ENCODE measurements around the gene GARNL3.

The GARNL3 gene

DNA sequence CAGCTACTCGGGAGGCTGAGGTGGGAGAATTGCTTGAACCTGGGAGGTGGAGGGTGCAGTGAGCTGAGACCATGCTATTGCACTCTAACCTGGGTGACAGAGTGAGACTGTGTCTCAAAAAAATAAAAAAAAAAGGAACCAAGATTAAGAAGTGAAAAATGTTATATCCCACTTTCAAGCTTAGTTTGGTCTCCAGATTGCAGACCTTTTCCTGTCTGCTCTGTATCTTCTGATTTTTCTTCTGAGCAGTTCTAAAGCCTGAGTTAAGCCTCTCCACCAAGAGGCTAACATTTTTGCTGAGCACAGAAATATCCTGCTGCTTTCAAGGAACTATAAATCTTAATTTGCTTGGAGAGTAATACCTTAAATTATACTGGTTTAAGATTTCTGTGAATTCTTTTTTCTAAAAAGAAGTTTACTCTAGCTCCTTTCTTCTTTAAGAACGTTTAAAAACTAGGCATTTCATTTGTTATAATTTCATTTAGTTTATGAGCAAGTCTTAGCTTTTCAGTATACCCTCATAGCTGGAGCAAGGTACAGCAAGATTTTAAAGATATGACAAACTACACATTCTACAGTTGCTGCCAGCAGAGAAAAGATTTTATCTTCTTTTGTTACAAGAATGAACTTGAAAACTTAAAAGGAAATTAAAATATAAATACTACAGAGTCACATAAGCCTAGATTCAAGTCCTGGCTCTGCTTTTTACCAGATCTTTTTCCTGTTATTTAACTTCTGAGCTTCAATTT, 55.0 kb downstream of the GARNL3 start:
- DNase-seq: no peak
- Histone ChIP-seq H2BK5ac (ENCODE audit: low read length) (no peak overlapping the region), H3K56ac (ENCODE audit: low read length) (no peak overlapping the region), H3K18ac (ENCODE audit: low read length) (no peak overlapping the region), H3K27ac (ENCODE audit: low read depth, low read length) (no peak overlapping the region), H2BK120ac (ENCODE audit: low read depth, low read length) (no peak overlapping the region), H4K8ac (ENCODE audit: low read depth, low read length) (no peak overlapping the region), H3K4me3 (ENCODE audit: low read length) (no peak overlapping the region), H3K4me2 (ENCODE audit: low read length) (no peak overlapping the region), H2BK15ac (replicated peaks; ENCODE audit: low read depth) (no peak overlapping the region), H3K36me3 (ENCODE audit: control insufficient read depth, insufficient read depth, low read length) (no peaks in the 10 kb centered on the region), H3K79me2 (ENCODE audit: control insufficient read depth, insufficient read depth, low read length) (no peaks in the 10 kb centered on the region), H2AK5ac (ENCODE audit: low read length) (no peak overlapping the region), H3K23ac (ENCODE audit: low read length) (no peak overlapping the region), H3K4me1 (ENCODE audit: control insufficient read depth, low read depth, low read length) (no peaks in the 10 kb centered on the region), H3K27me3 (ENCODE audit: insufficient read depth, low read length, poor library complexity) (no peaks in the 10 kb centered on the region), H3K4ac (ENCODE audit: low read depth, low read length) (no peak overlapping the region), H3K79me1 (ENCODE audit: low read length) (no peaks in the 10 kb centered on the region), H3K9ac (ENCODE audit: low read length) (no peak overlapping the region), H4K5ac (ENCODE audit: low read length) (no peak overlapping the region)
- WGBS (ENCODE audit: extremely low coverage, insufficient coverage, low lambda C conversion rate): no CpG with 5 or more reads among the region's 2 CpGs

DNA sequence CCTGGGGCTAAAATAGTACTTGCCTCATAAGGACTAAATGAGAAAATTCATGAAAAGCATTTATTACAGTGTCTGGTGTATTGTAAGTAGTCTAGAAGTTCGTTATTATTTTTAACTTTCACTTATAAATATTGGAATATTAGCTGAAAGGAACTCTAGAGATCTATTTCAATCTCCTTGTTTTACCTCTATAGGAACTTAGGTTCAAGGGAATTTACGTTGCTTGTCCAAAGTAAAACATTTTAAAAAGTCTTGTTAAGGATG, 55.5 kb downstream of the GARNL3 start:
- Histone ChIP-seq H3K79me2 (ENCODE audit: control insufficient read depth, insufficient read depth, low read length) (no peaks in the 10 kb centered on the region), H3K18ac (ENCODE audit: low read length) (no peak overlapping the region), H2AK5ac (ENCODE audit: low read length) (no peak overlapping the region), H3K4me3 (ENCODE audit: low read length) (no peak overlapping the region), H3K27ac (ENCODE audit: low read depth, low read length) (no peak overlapping the region), H2BK5ac (ENCODE audit: low read length) (no peak overlapping the region), H3K23ac (ENCODE audit: low read length) (no peak overlapping the region), H4K5ac (ENCODE audit: low read length) (no peak overlapping the region), H3K27me3 (ENCODE audit: insufficient read depth, low read length, poor library complexity) (no peaks in the 10 kb centered on the region), H3K4me2 (ENCODE audit: low read length) (no peak overlapping the region), H3K4ac (ENCODE audit: low read depth, low read length) (no peak overlapping the region), H4K8ac (ENCODE audit: low read depth, low read length) (no peak overlapping the region), H3K56ac (ENCODE audit: low read length) (no peak overlapping the region), H3K9ac (ENCODE audit: low read length) (no peak overlapping the region), H2BK120ac (ENCODE audit: low read depth, low read length) (no peak overlapping the region), H3K36me3 (ENCODE audit: control insufficient read depth, insufficient read depth, low read length) (no peaks in the 10 kb centered on the region), H2BK15ac (replicated peaks; ENCODE audit: low read depth) (no peak overlapping the region), H3K79me1 (ENCODE audit: low read length) (no peaks in the 10 kb centered on the region), H3K4me1 (ENCODE audit: control insufficient read depth, low read depth, low read length) (no peaks in the 10 kb centered on the region)
- WGBS (ENCODE audit: extremely low coverage, insufficient coverage, low lambda C conversion rate): no CpG with 5 or more reads among the region's 2 CpGs
- no peak for DNase-seq

DNA sequence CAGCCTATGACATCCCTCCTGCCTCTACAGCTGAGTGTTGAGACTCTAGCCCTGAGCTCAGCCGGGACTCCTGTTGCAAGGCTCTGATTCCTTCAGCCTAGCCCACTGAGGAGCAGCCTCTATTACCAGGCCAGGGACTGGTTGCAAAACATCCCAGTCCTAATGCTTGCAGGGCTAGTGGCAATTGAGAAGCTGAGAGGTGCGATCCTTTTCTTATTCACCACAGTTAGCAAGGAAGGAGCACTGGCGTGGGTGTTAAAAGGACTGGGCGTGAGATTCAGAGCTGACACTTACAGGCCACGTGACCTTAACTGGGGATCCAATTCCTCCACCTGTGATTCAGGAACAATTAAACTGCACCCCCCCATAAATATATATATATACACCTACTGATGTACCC, 58.8 kb downstream of the GARNL3 start:
- H3K27ac ChIP-seq (ENCODE audit: low read depth, low read length): no peak overlapping the region
- H3K4me2 ChIP-seq (ENCODE audit: low read length): no peak overlapping the region
- no CpG with 5 or more reads among the region's 5 CpGs for WGBS (ENCODE audit: extremely low coverage, insufficient coverage, low lambda C conversion rate)
- no peak overlapping the region for H2AK5ac ChIP-seq (ENCODE audit: low read length)
- no peaks in the 10 kb centered on the region for H3K79me1 ChIP-seq (ENCODE audit: low read length)
- H3K4ac ChIP-seq (ENCODE audit: low read depth, low read length): no peak overlapping the region
- no peak overlapping the region for H3K23ac ChIP-seq (ENCODE audit: low read length)
- DNase-seq: no peak
- H3K4me3 ChIP-seq (ENCODE audit: low read length): no peak overlapping the region
- H3K36me3 ChIP-seq (ENCODE audit: control insufficient read depth, insufficient read depth, low read length): no peaks in the 10 kb centered on the region
- no peak overlapping the region for H3K18ac ChIP-seq (ENCODE audit: low read length)
- H3K4me1 ChIP-seq (ENCODE audit: control insufficient read depth, low read depth, low read length): no peaks in the 10 kb centered on the region
- H2BK120ac ChIP-seq (ENCODE audit: low read depth, low read length): no peak overlapping the region
- H3K56ac ChIP-seq (ENCODE audit: low read length): no peak overlapping the region
- H3K9ac ChIP-seq (ENCODE audit: low read length): no peak overlapping the region
- H4K8ac ChIP-seq (ENCODE audit: low read depth, low read length): no peak overlapping the region
- no peak overlapping the region for H4K5ac ChIP-seq (ENCODE audit: low read length)
- H3K27me3 ChIP-seq (ENCODE audit: insufficient read depth, low read length, poor library complexity): no peaks in the 10 kb centered on the region
- no peak overlapping the region for H2BK5ac ChIP-seq (ENCODE audit: low read length)
- no peak overlapping the region for H2BK15ac ChIP-seq (replicated peaks; ENCODE audit: low read depth)
- no peaks in the 10 kb centered on the region for H3K79me2 ChIP-seq (ENCODE audit: control insufficient read depth, insufficient read depth, low read length)

DNA sequence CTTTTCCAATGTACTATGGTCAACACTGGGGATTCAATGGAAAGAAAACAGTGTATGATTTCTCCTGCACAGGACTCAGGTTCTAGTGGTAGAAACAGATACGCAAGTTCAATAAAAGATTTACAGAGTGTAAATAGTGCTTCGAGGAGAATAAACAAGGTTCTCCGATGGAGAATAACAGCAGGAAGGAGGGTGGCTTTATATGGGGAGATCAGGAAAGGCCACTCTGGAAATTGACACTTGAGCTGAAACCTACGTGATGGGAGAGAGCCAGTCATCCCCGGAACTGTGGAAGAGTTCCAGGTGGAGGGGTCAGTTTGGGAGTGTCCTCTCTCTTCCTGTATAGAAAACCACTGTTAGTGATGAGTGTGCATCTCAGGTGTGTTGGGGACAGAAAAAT, 65.9 kb downstream of the GARNL3 start:
- Histone ChIP-seq H3K79me2 (ENCODE audit: control insufficient read depth, insufficient read depth, low read length) (no peaks in the 10 kb centered on the region), H2AK5ac (ENCODE audit: low read length) (no peak overlapping the region), H4K5ac (ENCODE audit: low read length) (no peak overlapping the region), H3K36me3 (ENCODE audit: control insufficient read depth, insufficient read depth, low read length) (no peaks in the 10 kb centered on the region), H3K4me3 (ENCODE audit: low read length) (no peak overlapping the region), H3K23ac (ENCODE audit: low read length) (no peak overlapping the region), H3K9ac (ENCODE audit: low read length) (no peak overlapping the region), H2BK15ac (replicated peaks; ENCODE audit: low read depth) (no peak overlapping the region), H3K27me3 (ENCODE audit: insufficient read depth, low read length, poor library complexity) (no peaks in the 10 kb centered on the region), H3K27ac (ENCODE audit: low read depth, low read length) (no peak overlapping the region), H2BK120ac (ENCODE audit: low read depth, low read length) (no peak overlapping the region), H2BK5ac (ENCODE audit: low read length) (no peak overlapping the region), H4K8ac (ENCODE audit: low read depth, low read length) (no peak overlapping the region), H3K4me1 (ENCODE audit: control insufficient read depth, low read depth, low read length) (no peaks in the 10 kb centered on the region), H3K56ac (ENCODE audit: low read length) (no peak overlapping the region), H3K4me2 (ENCODE audit: low read length) (no peak overlapping the region), H3K18ac (ENCODE audit: low read length) (no peak overlapping the region), H3K79me1 (ENCODE audit: low read length) (no peaks in the 10 kb centered on the region), H3K4ac (ENCODE audit: low read depth, low read length) (no peak overlapping the region)
- WGBS (ENCODE audit: extremely low coverage, insufficient coverage, low lambda C conversion rate): no CpG with 5 or more reads among the region's 5 CpGs
- no peak for DNase-seq

- no peak overlapping the region for H3K4ac ChIP-seq (ENCODE audit: low read depth, low read length)
- no peak overlapping the region for H4K8ac ChIP-seq (ENCODE audit: low read depth, low read length)
- H2BK15ac ChIP-seq (replicated peaks; ENCODE audit: low read depth): no peak overlapping the region
- no peaks in the 10 kb centered on the region for H3K79me2 ChIP-seq (ENCODE audit: control insufficient read depth, insufficient read depth, low read length)
- no peaks in the 10 kb centered on the region for H3K27me3 ChIP-seq (ENCODE audit: insufficient read depth, low read length, poor library complexity)
- H2BK120ac ChIP-seq (ENCODE audit: low read depth, low read length): no peak overlapping the region
- H3K36me3 ChIP-seq (ENCODE audit: control insufficient read depth, insufficient read depth, low read length): no peaks in the 10 kb centered on the region
- H3K4me2 ChIP-seq (ENCODE audit: low read length): no peak overlapping the region
- no peak overlapping the region for H2AK5ac ChIP-seq (ENCODE audit: low read length)
- no peak for DNase-seq
- H3K79me1 ChIP-seq (ENCODE audit: low read length): no peaks in the 10 kb centered on the region
- no peaks in the 10 kb centered on the region for H3K4me1 ChIP-seq (ENCODE audit: control insufficient read depth, low read depth, low read length)
- H3K4me3 ChIP-seq (ENCODE audit: low read length): no peak overlapping the region
- H2BK5ac ChIP-seq (ENCODE audit: low read length): no peak overlapping the region
- H3K27ac ChIP-seq (ENCODE audit: low read depth, low read length): no peak overlapping the region
- H3K18ac ChIP-seq (ENCODE audit: low read length): no peak overlapping the region
- H3K56ac ChIP-seq (ENCODE audit: low read length): no peak overlapping the region
- no peak overlapping the region for H3K9ac ChIP-seq (ENCODE audit: low read length)
- no CpG with 5 or more reads among the region's 5 CpGs for WGBS (ENCODE audit: extremely low coverage, insufficient coverage, low lambda C conversion rate)
- no peak overlapping the region for H3K23ac ChIP-seq (ENCODE audit: low read length)
- no peak overlapping the region for H4K5ac ChIP-seq (ENCODE audit: low read length)
These were observed 68.9 kb downstream of the GARNL3 start for GRCh38 chr9:127333221-127334064.
